ENCODE measurements around the gene TP63.

- TF ChIP-seq CTCF (IDR thresholded peaks at IDR 0.05): no peak
- TF ChIP-seq ZFX (IDR thresholded peaks at IDR 0.05; ENCODE audit: borderline replicate concordance): no peak
Measured at GRCh38 chr3:189853906-189854305, 222.7 kb downstream of the TP63 start.
